AG09319 (cell line): ENCODE data around the gene SPTBN4.
"Not testable (repeated sequence)": the region's sequence is repeated elsewhere in the genome, so short reads cannot be mapped to it uniquely, and the experiment has no call there.

Experiments used
- DNase-seq: peaks from one replicate; pipeline ENCODE4 v3.0.0-alpha.2; 2010; ENCODE audit warnings: low read depth; ENCODE audit errors: extremely low read depth
- CTCF ChIP-seq: IDR thresholded peaks from 2 replicates; pipeline ENCODE4 v1.5.1; 2011; ENCODE audit warnings: low read depth, mild to moderate bottlenecking, inconsistent platforms, low read length, moderate library complexity

The SPTBN4 gene

GRCh38 chr19:40589591-40590429 lies 123.0 kb downstream of the SPTBN4 start:
- TF ChIP-seq CTCF = no peak
- DNase-seq = no peak

- no peak for TF ChIP-seq CTCF
- no peak for DNase-seq
Observed at GRCh38 chr19:40590464-40591265, 123.9 kb downstream of the SPTBN4 start.

- not testable (repeated sequence) for DNase-seq
Observed at GRCh38 chr19:40591724-40592123, 124.9 kb downstream of the SPTBN4 start.

GRCh38 chr19:40592170-40592569 lies 125.4 kb downstream of the SPTBN4 start:
- no peak for DNase-seq
- TF ChIP-seq CTCF = no peak

- no peak for DNase-seq
- TF ChIP-seq CTCF = no peak
Observed at GRCh38 chr19:40594255-40594654, 127.5 kb downstream of the SPTBN4 start.

GRCh38 chr19:40594657-40595091 lies 127.9 kb downstream of the SPTBN4 start:
- no peak for DNase-seq
- TF ChIP-seq CTCF = no peak

GRCh38 chr19:40596608-40597328 lies 130.0 kb downstream of the SPTBN4 start:
- TF ChIP-seq CTCF = no peak
- no peak for DNase-seq
